GM18870 (cell line): ENCODE measurements around the gene SLC38A9.

ENCODE experiments used
- ATAC-seq: cut with Tn5 transposase; IDR thresholded peaks from one replicate; pipeline ENCODE4 v1.9.1; 2021; ENCODE audit warnings: moderate library complexity; ENCODE audit not compliant: unreplicated experiment

Gene SLC38A9

GRCh38 chr5:55657443-55657842, 54.7 kb downstream of the SLC38A9 start:
- ATAC-seq: no peak

GRCh38 chr5:55650386-55650785, 61.7 kb downstream of the SLC38A9 start:
- no peak for ATAC-seq

GRCh38 chr5:55649963-55650362, 62.2 kb downstream of the SLC38A9 start:
- no peak for ATAC-seq

DNA sequence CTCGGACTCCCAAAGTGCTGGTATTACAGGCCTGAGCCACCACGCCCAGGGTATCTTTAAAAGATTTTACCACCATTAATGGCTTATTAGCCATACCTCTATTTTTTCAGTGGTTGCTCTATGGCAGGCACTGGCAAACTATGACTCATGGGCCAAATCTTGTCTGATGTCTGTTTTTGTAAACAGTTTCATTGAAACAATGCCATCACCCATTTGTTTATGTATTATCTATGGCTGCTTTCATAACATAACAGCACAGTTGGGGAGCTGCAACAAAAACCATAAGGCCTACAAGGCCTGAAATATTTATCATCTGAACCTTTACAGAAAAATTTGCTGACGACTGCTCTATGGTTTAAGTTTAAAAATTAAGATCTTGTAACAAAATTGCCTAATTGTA, 66.8 kb downstream of the SLC38A9 start:
- no peak for ATAC-seq

- ATAC-seq: no peak
Measured at GRCh38 chr5:55638455-55638854, 73.7 kb downstream of the SLC38A9 start.

- no peak for ATAC-seq
Measured at GRCh38 chr5:55638051-55638450, 74.1 kb downstream of the SLC38A9 start.

- ATAC-seq: no peak
Measured at GRCh38 chr5:55636683-55637082, 75.4 kb downstream of the SLC38A9 start.

DNA sequence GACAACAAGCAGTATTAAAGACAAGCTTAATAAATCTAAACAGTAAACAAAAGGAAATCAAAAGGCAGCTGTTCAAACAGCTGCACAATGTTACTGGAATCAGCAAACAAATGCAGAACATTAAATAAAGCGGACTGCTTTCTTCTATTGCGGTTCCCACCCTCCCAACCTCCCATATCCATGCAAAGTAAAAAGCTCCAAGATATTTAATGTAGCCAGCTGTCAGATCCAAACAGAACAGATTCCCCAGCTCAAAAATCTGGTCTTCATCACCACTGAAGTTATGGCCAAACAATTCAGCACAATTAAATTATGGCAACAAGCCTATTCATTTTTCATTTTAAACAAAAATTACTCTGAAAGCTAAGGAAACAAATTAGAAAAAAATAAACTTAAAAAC, 75.9 kb downstream of the SLC38A9 start:
- ATAC-seq: no peak

DNA sequence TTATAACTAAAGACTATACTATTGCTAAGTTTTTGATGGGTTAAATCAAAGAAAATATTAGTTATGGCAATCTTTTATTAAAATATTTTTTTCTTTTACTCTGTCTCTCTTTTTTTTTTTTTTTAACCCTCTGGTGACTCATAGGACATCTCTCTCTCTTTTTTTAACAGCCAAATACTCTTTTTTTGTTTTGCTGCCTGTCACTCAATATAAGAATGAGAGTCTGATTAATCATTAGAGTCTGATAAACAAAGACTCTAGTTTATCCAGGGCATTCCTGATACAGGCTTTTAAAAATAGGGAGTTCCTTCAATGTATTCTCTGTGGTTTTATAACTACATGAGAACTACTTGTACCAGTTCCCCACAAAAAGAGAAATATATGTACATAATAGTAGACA, 77.3 kb downstream of the SLC38A9 start:
- no peak for ATAC-seq

GRCh38 chr5:55634209-55634805, 77.8 kb downstream of the SLC38A9 start:
- no peak for ATAC-seq

DNA sequence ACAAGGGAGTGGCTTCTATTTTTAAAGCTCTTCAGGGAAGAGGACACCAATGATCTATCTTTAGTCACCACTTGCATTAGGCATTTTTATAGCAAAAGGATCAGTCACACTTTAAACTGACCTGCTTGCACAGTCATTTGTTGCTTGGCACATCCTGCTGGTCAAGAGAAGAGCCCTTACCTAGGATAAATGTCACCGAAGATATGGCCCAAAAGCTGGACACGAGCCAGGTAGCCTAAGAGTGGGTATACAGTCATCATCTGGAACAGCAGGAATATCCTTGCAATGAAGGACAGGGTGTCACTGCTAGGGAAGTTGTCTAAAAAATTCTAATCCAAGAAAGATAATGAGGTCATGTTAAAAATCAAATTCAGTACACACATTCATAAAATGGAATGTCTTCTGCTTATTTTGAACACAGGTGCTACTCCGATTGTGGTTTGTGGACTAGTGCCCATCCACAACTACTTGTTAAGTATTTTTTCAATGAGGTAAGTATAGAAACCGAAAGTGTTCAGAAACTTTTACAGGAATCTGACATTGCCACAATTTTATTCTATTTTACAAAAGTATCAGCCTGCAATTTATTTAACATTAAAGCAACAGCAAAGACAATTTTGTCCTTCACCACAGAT, 78.4 kb downstream of the SLC38A9 start:
- no peak for ATAC-seq

GRCh38 chr5:55629815-55630214, 82.3 kb downstream of the SLC38A9 start:
- no peak for ATAC-seq

GRCh38 chr5:55626790-55627189, 85.3 kb downstream of the SLC38A9 start:
- ATAC-seq: no peak

- no peak for ATAC-seq
Measured at GRCh38 chr5:55625913-55626312, 86.2 kb downstream of the SLC38A9 start.

GRCh38 chr5:55625589-55625909, 86.6 kb downstream of the SLC38A9 start:
- no peak for ATAC-seq

DNA sequence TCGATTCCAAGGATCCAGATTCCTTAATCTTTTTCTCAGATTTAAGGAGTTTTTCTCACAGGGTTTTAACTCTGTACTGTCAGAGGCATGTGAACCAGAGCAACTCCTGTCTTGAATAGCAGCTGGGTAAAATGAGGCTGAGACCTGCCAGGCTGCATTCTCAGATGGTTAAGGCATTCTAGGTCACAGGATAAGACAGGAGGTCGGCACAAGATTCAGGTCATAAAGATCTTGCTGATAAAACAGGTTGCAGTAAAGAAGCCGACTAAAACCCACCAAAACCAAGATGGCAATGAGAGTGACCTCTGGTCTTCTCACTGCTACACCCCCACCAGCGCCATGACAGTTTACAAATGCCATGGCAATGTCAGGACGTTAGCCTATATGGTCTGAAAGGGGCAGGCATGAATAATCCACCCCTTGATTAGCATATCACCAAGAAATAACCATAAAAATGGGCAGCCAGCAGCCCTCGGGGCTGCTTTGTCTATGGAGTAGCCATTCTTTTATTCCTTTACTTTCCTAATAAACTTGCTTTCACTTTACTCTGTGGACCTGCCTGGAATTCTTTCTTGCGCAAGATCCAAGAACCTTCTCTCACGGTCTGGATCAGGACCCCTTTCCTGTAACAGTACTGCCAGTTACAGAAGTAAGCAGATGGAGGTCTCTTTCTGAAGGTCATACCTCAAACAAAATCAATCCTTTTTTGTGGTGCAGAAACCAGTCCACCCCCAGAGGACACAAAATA, 87.1 kb downstream of the SLC38A9 start:
- ATAC-seq: no peak

- ATAC-seq: no peak
Measured at GRCh38 chr5:55623789-55624188, 88.3 kb downstream of the SLC38A9 start.

GRCh38 chr5:55622460-55622859, 89.7 kb downstream of the SLC38A9 start:
- no peak for ATAC-seq

GRCh38 chr5:55621229-55621628, 90.9 kb downstream of the SLC38A9 start:
- ATAC-seq: no peak

- ATAC-seq: no peak
Measured at GRCh38 chr5:55620766-55621160, 91.4 kb downstream of the SLC38A9 start.

GRCh38 chr5:55620009-55620765, 91.9 kb downstream of the SLC38A9 start:
- no peak for ATAC-seq

DNA sequence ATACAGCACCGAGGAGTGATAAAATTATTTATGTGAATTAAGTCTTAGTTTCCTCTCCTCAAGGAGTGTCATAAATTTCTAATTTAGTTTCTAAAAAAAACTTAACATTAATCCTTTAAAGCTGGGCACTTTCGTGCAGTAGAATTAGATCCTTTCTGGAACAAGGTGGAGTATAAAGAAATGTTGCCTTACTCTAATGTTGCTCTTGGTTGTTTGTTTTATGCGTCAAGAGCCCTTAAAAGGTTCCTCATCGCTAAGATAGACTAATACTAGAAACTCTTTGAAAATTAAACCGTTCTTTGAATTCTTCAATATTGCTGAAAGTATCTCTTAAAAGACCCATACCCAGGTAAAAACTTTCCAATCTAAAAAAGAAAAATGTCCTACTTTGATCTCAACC, 93.8 kb downstream of the SLC38A9 start:
- no peak for ATAC-seq
